Activated CD4-positive, alpha-beta memory T cell treated with anti-CD3 and anti-CD28 coated beads for 36 hours (primary cell): Measurements from ENCODE around the gene RPL13A. TPM values are rescaled to one million over a fixed set of nuclear protein-coding genes. Genes with fewer than 3 reads are reported as not detected.
A peak's percentile ranks its signal among the peaks of the same experiment; 100 is the strongest.

Source experiments
- CTCF ChIA-PET: fragments of 350-600 bp; sonication (Branson Sonifier 250); formaldehyde crosslinking; loops from one replicate; lab custom pipeline; 2021; ENCODE audit warnings: antibody characterized with exemption, inconsistent platforms; lab: Charles Lee
- POLR2A ChIA-PET: fragments of 350-600 bp; sonication (Branson Sonifier 250); formaldehyde crosslinking; loops from one replicate; lab custom pipeline; 2021; ENCODE audit warnings: antibody characterized with exemption; lab: Charles Lee
- DNase-seq: peaks from one replicate; pipeline ENCODE4 v3.0.0-alpha.2; 2020
- H3K27ac Mint-ChIP-seq: one replicate; pipeline ENCODE4 v1.8.0; 2021; ENCODE audit warnings: mixed read lengths
- H3K27me3 Mint-ChIP-seq: one replicate; pipeline ENCODE4 v1.8.0; 2021; ENCODE audit warnings: mixed read lengths
- H3K36me3 Mint-ChIP-seq: one replicate; pipeline ENCODE4 v1.8.0; 2021; ENCODE audit warnings: mixed read lengths
- H3K4me1 Mint-ChIP-seq: one replicate; pipeline ENCODE4 v1.8.0; 2021; ENCODE audit warnings: low read depth, mixed read lengths
- H3K4me3 Mint-ChIP-seq: one replicate; pipeline ENCODE4 v1.8.0; 2021; ENCODE audit warnings: mild to moderate bottlenecking, mixed read lengths
- H3K9me3 Mint-ChIP-seq: one replicate; pipeline ENCODE4 v1.8.0; 2021; ENCODE audit warnings: mixed read lengths
- intact Hi-C: fragments of 100-400 bp; cut with micrococcal nuclease; formaldehyde crosslinking; loops from one replicate; pipeline ENCODE4 v1.15.1; 2023
- microRNA-seq: library from miRNA; unstranded; fragments of <30 nt; microRNA quantifications from one replicate; pipeline ENCODE4 v1.2.0, GENCODE V29; 2022; ENCODE audit warnings: borderline number of aligned reads, borderline microRNAs expressed, borderline replicate concordance
- total RNA-seq, 2 experiments: library from RNA; stranded (reverse); gene quantifications; one replicate each; pipeline ENCODE4 v1.2.3, GENCODE V29; 2021

The RPL13A gene
- total RNA-seq, 2 experiments from 2014 or later = 4,276 to 4,379 TPM

DNA sequence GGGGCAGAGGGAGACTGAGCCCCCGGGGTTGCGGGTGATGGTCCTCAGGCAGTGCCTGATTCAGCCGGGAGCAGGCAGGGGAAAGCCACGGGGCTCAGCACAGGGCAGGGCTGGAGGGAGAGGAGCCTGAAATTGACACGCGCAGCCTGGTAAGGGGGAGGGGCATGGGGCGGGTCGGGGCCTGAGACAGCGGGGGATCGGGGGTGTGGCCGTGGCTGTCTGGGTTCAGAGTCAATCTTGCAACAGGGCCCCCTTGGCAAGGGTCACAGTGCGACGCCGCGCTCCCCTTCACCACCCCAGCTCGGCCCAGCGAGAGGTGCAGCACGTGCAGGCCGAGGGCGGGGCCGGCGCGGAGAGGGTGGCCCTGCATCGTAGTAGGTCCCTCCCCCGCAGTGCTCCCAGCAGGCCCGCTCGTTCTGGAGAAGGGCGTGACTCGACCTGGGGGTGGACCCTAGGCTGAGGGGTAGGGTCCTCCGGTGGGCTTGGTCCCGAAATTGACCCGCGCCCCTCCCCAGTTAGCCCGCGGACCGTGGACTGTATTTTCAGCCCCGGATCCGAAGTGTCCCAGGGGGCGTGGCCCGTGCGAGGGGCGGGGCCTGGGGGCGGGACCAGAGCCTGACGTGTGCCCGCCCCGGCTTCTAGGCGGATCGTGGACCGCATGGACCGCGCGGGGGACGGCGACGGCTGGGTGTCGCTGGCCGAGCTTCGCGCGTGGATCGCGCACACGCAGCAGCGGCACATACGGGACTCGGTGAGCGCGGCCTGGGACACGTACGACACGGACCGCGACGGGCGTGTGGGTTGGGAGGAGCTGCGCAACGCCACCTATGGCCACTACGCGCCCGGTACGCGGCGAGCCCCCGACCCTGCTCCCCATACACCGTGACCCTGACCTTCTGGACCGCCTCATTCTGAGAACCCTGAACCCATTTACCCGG lies 46.4 kb downstream of the RPL13A start:
- Mint-ChIP-seq H3K9me3 (no peaks in the 10 kb centered on the region), H3K36me3 (no peaks in the 10 kb centered on the region), H3K4me3 (peak overlapping the region; percentile 75), H3K27ac (no peak overlapping the region), H3K4me1 (peaks cover 20% of the 10 kb centered on the region), H3K27me3 (no peaks in the 10 kb centered on the region)
- intact Hi-C loops = loop anchor here (2.0 kb wide), 1 partner anchor 21 kb away; no protein-coding TSS in a partner anchor
- CTCF ChIA-PET = interaction anchor here (0.6 to 4.2 kb wide), 17 partner anchors 9 to 139 kb away, joined by 3 to 36 read pairs (median 4); partner anchors contain the start of gene RPS11
- POLR2A ChIA-PET = interaction anchor here (0.5 to 1.7 kb wide), 5 partner anchors 13 to 131 kb away, joined by 3 to 6 read pairs (median 3); partner anchors contain the start of gene NOSIP
- peak; percentile 83 for DNase-seq

GRCh38 chr19:49534632-49535385 lies 47.4 kb downstream of the RPL13A start:
- no peaks in the 10 kb centered on the region for H3K36me3 Mint-ChIP-seq
- intact Hi-C loops = loop anchor here (2.0 kb wide), 1 partner anchor 20 kb away; no protein-coding TSS in a partner anchor
- ChIA-PET POLR2A (interaction anchor here (0.6 to 1.7 kb wide), 5 partner anchors 12 to 49 kb away, joined by 3 to 6 read pairs (median 3); partner anchors contain the start of gene NOSIP), CTCF (interaction anchor here (0.6 to 4.2 kb wide), 17 partner anchors 9 to 138 kb away, joined by 3 to 36 read pairs (median 4); partner anchors contain the start of gene RPS11)
- H3K4me1 Mint-ChIP-seq = peaks cover 20% of the 10 kb centered on the region
- DNase-seq = peak; percentile 44
- H3K4me3 Mint-ChIP-seq = peak overlapping the region; percentile 75
- H3K27me3 Mint-ChIP-seq = no peaks in the 10 kb centered on the region
- no peaks in the 10 kb centered on the region for H3K9me3 Mint-ChIP-seq
- no peak overlapping the region for H3K27ac Mint-ChIP-seq

GRCh38 chr19:49536921-49537462 lies 49.6 kb downstream of the RPL13A start:
- Mint-ChIP-seq H3K9me3 (no peaks in the 10 kb centered on the region), H3K4me1 (peaks cover 20% of the 10 kb centered on the region), H3K27ac (no peak overlapping the region), H3K27me3 (no peaks in the 10 kb centered on the region), H3K4me3 (no peak overlapping the region), H3K36me3 (no peaks in the 10 kb centered on the region)
- POLR2A ChIA-PET = no interaction called here
- DNase-seq = no peak
- intact Hi-C loops = no loop called here
- CTCF ChIA-PET = interaction anchor here (1.0 to 4.2 kb wide), 3 partner anchors 10 to 145 kb away, joined by 3 to 36 read pairs (median 30); no protein-coding TSS in a partner anchor

- CTCF ChIA-PET = interaction anchor here (0.6 to 1.4 kb wide), 4 partner anchors 8 to 33 kb away, joined by 3 to 8 read pairs (median 3); no protein-coding TSS in a partner anchor
Observed at GRCh38 chr19:49538643-49539042, 51.2 kb downstream of the RPL13A start.

GRCh38 chr19:49539192-49539952 lies 52.0 kb downstream of the RPL13A start:
- Mint-ChIP-seq H3K27ac (no peak overlapping the region), H3K9me3 (no peaks in the 10 kb centered on the region), H3K4me1 (peaks cover 14% of the 10 kb centered on the region), H3K4me3 (no peak overlapping the region), H3K36me3 (no peaks in the 10 kb centered on the region), H3K27me3 (no peaks in the 10 kb centered on the region)
- intact Hi-C loops = no loop called here
- no peak for DNase-seq
- POLR2A ChIA-PET = interaction anchor here (0.5 kb wide), 1 partner anchor 15 kb away, joined by 3 read pairs; no protein-coding TSS in a partner anchor
- CTCF ChIA-PET = interaction anchor here (0.7 to 1.0 kb wide), 3 partner anchors 13 to 34 kb away, joined by 3 read pairs; no protein-coding TSS in a partner anchor

More at GRCh38 chr19:49538643-49539042, 51.2 kb downstream of the RPL13A start:
- no peaks in the 10 kb centered on the region for H3K27me3 Mint-ChIP-seq
- no peaks in the 10 kb centered on the region for H3K36me3 Mint-ChIP-seq
- no peak for DNase-seq
- POLR2A ChIA-PET = interaction anchor here (0.5 kb wide), 1 partner anchor 16 kb away, joined by 3 read pairs; no protein-coding TSS in a partner anchor
- H3K27ac Mint-ChIP-seq = no peak overlapping the region
- H3K4me3 Mint-ChIP-seq = no peak overlapping the region
- H3K9me3 Mint-ChIP-seq = no peaks in the 10 kb centered on the region
- intact Hi-C loops = no loop called here
- peaks cover 14% of the 10 kb centered on the region for H3K4me1 Mint-ChIP-seq

Small RNA genes lying within 50 kb of the gene (microRNA-seq; reads per million reads assigned to microRNA genes)
- 17,429 reads per million, percentile 97 among the genes with 10 or more reads in this experiment for gene MIR150

Other genes with a start within 250 kb of the RPL13A start
- gene SLC6A16, start 162.4 kb upstream of the RPL13A start, total RNA-seq = 1 to 10 TPM; 1.0 to 1.3 TPM
- gene CD37, start 152.2 kb upstream of the RPL13A start, total RNA-seq = 100 to 1,000 TPM; 178 to 181 TPM
- not detected for gene TEAD2, start 125.2 kb upstream of the RPL13A start, total RNA-seq
- gene DKKL1, start 123.7 kb upstream of the RPL13A start, total RNA-seq = not detected
- gene KASH5, start 99.4 kb upstream of the RPL13A start, total RNA-seq = 1 to 10 TPM; 2.3 to 2.6 TPM
- gene PTH2, start 64.2 kb upstream of the RPL13A start, total RNA-seq = not detected
- not detected for gene GFY, start 62.2 kb upstream of the RPL13A start, total RNA-seq
- gene SLC17A7, start 46.1 kb upstream of the RPL13A start, total RNA-seq = under 1 TPM in 1 of 2 experiments, not detected in 1; 0.17 TPM
- 100 to 1,000 TPM; 117 to 129 TPM for gene PIH1D1, start 35.8 kb upstream of the RPL13A start, total RNA-seq
- 10 to 100 TPM; 43.7 to 44.2 TPM for gene ALDH16A1, start 34.4 kb upstream of the RPL13A start, total RNA-seq
- 10 to 100 TPM; 50.1 to 51.0 TPM for gene FLT3LG, start 13.4 kb upstream of the RPL13A start, total RNA-seq
- 1,000 to 10,000 TPM; 3,093 to 3,130 TPM for gene RPS11, start 8.8 kb downstream of the RPL13A start, total RNA-seq
- 10 to 100 TPM; 13.2 to 17.2 TPM for gene FCGRT, start 25.1 kb downstream of the RPL13A start, total RNA-seq
- 1 to 10 TPM; 6.3 to 6.5 TPM for gene RCN3, start 40.4 kb downstream of the RPL13A start, total RNA-seq
- gene NOSIP, start 92.9 kb downstream of the RPL13A start, total RNA-seq = 10 to 100 TPM; 80.3 to 84.3 TPM
- gene PRRG2, start 93.7 kb downstream of the RPL13A start, total RNA-seq = 1 to 10 TPM in 1 of 2 experiments, under 1 TPM in 1; 0.85 to 1.5 TPM
- gene PRR12, start 103.6 kb downstream of the RPL13A start, total RNA-seq = 10 to 100 TPM; 19.9 to 22.4 TPM
- 10 to 100 TPM; 12.2 to 14.4 TPM for gene RRAS, start 152.5 kb downstream of the RPL13A start, total RNA-seq
- 10 to 100 TPM; 57.4 to 58.6 TPM for gene SCAF1, start 154.6 kb downstream of the RPL13A start, total RNA-seq
- 100 to 1,000 TPM; 143 to 156 TPM for gene IRF3, start 178.2 kb downstream of the RPL13A start, total RNA-seq
- 10 to 100 TPM; 87.2 to 89.1 TPM for gene BCL2L12, start 178.3 kb downstream of the RPL13A start, total RNA-seq
- gene PRMT1, start 189.7 kb downstream of the RPL13A start, total RNA-seq = 100 to 1,000 TPM; 315 to 325 TPM
- gene ADM5, start 202.0 kb downstream of the RPL13A start, total RNA-seq = 1 to 10 TPM; 2.9 to 3.0 TPM
- gene CPT1C, start 203.5 kb downstream of the RPL13A start, total RNA-seq = 1 to 10 TPM; 1.4 to 1.6 TPM